Hematopoietic multipotent progenitor cell treated with erythropoietin and hydrocortisone succinate and interleukin-3 and kit ligand, for 15 days (in vitro differentiated cells): ENCODE data around the gene JAML.

Source experiments
- DNase-seq: peaks from one replicate; pipeline ENCODE4 v3.0.0-alpha.2; 2015; ENCODE audit warnings: low spot score

JAML gene

GRCh38 chr11:118215765-118216164, 9.0 kb downstream of the JAML start:
- DNase-seq: no peak

GRCh38 chr11:118215262-118215661, 9.5 kb downstream of the JAML start:
- no peak for DNase-seq

GRCh38 chr11:118214210-118214914, 10.4 kb downstream of the JAML start:
- DNase-seq: no peak

- no peak for DNase-seq
These were observed 11.0 kb downstream of the JAML start for GRCh38 chr11:118213781-118214180.

GRCh38 chr11:118213201-118213600, 11.6 kb downstream of the JAML start:
- DNase-seq: no peak

- DNase-seq: no peak
These were observed 12.0 kb downstream of the JAML start for GRCh38 chr11:118212781-118213191.

GRCh38 chr11:118212131-118212725, 12.6 kb downstream of the JAML start:
- DNase-seq: no peak

GRCh38 chr11:118211006-118211405, 13.8 kb downstream of the JAML start:
- DNase-seq: no peak

- DNase-seq: no peak
These were observed 14.5 kb downstream of the JAML start for GRCh38 chr11:118210323-118210722.

GRCh38 chr11:118209033-118209432, 15.8 kb downstream of the JAML start:
- DNase-seq: no peak

GRCh38 chr11:118207079-118207478, 17.7 kb downstream of the JAML start:
- no peak for DNase-seq

GRCh38 chr11:118206391-118207031, 18.3 kb downstream of the JAML start:
- DNase-seq: no peak

GRCh38 chr11:118205606-118206378, 19.0 kb downstream of the JAML start:
- no peak for DNase-seq

GRCh38 chr11:118202599-118203422, 22.0 kb downstream of the JAML start:
- no peak for DNase-seq

- DNase-seq: no peak
These were observed 22.8 kb downstream of the JAML start for GRCh38 chr11:118201966-118202365.

GRCh38 chr11:118200901-118201680, 23.7 kb downstream of the JAML start:
- no peak for DNase-seq

- DNase-seq: no peak
These were observed 24.3 kb downstream of the JAML start for GRCh38 chr11:118200497-118200896.

- no peak for DNase-seq
These were observed 25.7 kb downstream of the JAML start for GRCh38 chr11:118199135-118199534.

- peak; percentile 67 for DNase-seq
These were observed 26.4 kb downstream of the JAML start for GRCh38 chr11:118198370-118198769.

- DNase-seq: no peak
These were observed 29.8 kb downstream of the JAML start for GRCh38 chr11:118194835-118195627.
